GM19023 (cell line): Measurements from ENCODE around the gene CHN2.

ENCODE experiments used
- ATAC-seq: cut with Tn5 transposase; IDR thresholded peaks from one replicate; pipeline ENCODE4 v1.9.1; 2021; ENCODE audit warnings: mild to moderate bottlenecking, moderate library complexity; ENCODE audit not compliant: unreplicated experiment

Gene CHN2

GRCh38 chr7:29386196-29386765, 191.7 kb downstream of the CHN2 start:
- ATAC-seq = no peak

GRCh38 chr7:29391262-29391661, 196.7 kb downstream of the CHN2 start:
- ATAC-seq = no peak

GRCh38 chr7:29394321-29394720, 199.7 kb downstream of the CHN2 start:
- ATAC-seq = no peak

- no peak for ATAC-seq
Measured at GRCh38 chr7:29396563-29396962, 202.0 kb downstream of the CHN2 start.

- ATAC-seq = no peak
Measured at GRCh38 chr7:29397398-29397797, 202.8 kb downstream of the CHN2 start.

GRCh38 chr7:29398011-29398410, 203.4 kb downstream of the CHN2 start:
- no peak for ATAC-seq

GRCh38 chr7:29400437-29400836, 205.9 kb downstream of the CHN2 start:
- ATAC-seq = no peak

- no peak for ATAC-seq
Measured at GRCh38 chr7:29401769-29402168, 207.2 kb downstream of the CHN2 start.

GRCh38 chr7:29405891-29406290, 211.3 kb downstream of the CHN2 start:
- no peak for ATAC-seq

- ATAC-seq = no peak
Measured at GRCh38 chr7:29406366-29406765, 211.8 kb downstream of the CHN2 start.

- ATAC-seq = no peak
Measured at GRCh38 chr7:29408841-29409243, 214.3 kb downstream of the CHN2 start.

GRCh38 chr7:29410996-29411395, 216.4 kb downstream of the CHN2 start:
- no peak for ATAC-seq

- no peak for ATAC-seq
Measured at GRCh38 chr7:29412912-29413311, 218.3 kb downstream of the CHN2 start.

- no peak for ATAC-seq
Measured at GRCh38 chr7:29413626-29414136, 219.1 kb downstream of the CHN2 start.

- no peak for ATAC-seq
Measured at GRCh38 chr7:29414216-29414615, 219.6 kb downstream of the CHN2 start.

- ATAC-seq = no peak
Measured at GRCh38 chr7:29415215-29415614, 220.6 kb downstream of the CHN2 start.

GRCh38 chr7:29416276-29416937, 221.8 kb downstream of the CHN2 start:
- no peak for ATAC-seq

GRCh38 chr7:29416938-29417305, 222.3 kb downstream of the CHN2 start:
- no peak for ATAC-seq

GRCh38 chr7:29418056-29418455, 223.5 kb downstream of the CHN2 start:
- ATAC-seq = no peak

- ATAC-seq = no peak
Measured at GRCh38 chr7:29418651-29419050, 224.1 kb downstream of the CHN2 start.

- no peak for ATAC-seq
Measured at GRCh38 chr7:29420011-29420410, 225.4 kb downstream of the CHN2 start.

GRCh38 chr7:29421010-29421956, 226.7 kb downstream of the CHN2 start:
- ATAC-seq = no peak
